HL-60/S4 treated with phorbol 12-myristate 13-acetate at 8.2 ng/mL for 4 days and 3 days (cell line): Measurements from ENCODE around the gene SLPI.

Experiments used
- in situ Hi-C: fragments of 300-500 bp; cut with MboI; formaldehyde crosslinking; loops from 2 replicates; pipeline ENCODE4 v1.15.0; 2022; ENCODE audit warnings: low sequenced_read_pairs

Gene SLPI

DNA sequence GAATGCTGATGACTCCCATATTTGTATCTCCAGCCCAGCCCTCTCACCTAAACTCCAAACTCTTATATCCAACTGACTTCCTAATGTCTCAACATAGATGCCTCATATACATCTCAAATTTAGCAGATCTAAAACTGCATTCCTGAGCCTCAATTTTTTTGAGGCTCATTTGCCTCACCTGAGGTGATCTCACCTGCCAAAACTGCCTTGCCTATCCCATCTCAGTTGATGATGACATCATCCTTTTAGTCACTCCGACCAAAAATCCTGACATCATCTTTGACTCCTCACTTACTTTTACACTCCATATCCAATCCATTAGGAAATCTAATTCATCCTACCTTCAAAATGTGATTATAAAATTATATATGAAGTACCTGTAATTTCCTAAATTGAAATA lies 25.6 kb upstream of the SLPI start:
- in situ Hi-C loops, result no loop called here

GRCh38 chr20:45275338-45275737 lies 21.0 kb upstream of the SLPI start:
- in situ Hi-C loops, result no loop called here

GRCh38 chr20:45269754-45270270 lies 15.4 kb upstream of the SLPI start:
- in situ Hi-C loops, result no loop called here

DNA sequence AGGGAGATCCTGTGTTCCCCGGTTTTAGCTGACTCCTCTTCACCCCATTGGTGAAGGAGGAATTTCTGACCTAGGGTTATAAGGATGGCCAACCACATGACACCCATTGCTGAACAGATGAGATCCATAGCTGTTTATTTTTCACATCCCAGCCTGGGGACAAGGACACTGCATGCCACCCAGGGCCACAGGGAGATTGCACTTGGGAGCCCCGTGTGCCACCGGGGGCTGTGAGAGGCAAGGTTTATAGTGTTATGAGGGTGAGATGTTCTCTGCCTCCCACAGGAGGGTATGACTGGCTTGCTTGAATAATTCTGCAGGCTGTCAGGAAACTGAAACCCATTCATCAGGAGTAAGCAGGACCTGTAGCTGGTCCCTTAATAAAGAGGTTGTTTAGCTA lies 14.7 kb upstream of the SLPI start:
- in situ Hi-C loops, result no loop called here

GRCh38 chr20:45268531-45268930 lies 14.2 kb upstream of the SLPI start:
- in situ Hi-C loops, result no loop called here

GRCh38 chr20:45266977-45267376 lies 12.6 kb upstream of the SLPI start:
- in situ Hi-C loops, result no loop called here

DNA sequence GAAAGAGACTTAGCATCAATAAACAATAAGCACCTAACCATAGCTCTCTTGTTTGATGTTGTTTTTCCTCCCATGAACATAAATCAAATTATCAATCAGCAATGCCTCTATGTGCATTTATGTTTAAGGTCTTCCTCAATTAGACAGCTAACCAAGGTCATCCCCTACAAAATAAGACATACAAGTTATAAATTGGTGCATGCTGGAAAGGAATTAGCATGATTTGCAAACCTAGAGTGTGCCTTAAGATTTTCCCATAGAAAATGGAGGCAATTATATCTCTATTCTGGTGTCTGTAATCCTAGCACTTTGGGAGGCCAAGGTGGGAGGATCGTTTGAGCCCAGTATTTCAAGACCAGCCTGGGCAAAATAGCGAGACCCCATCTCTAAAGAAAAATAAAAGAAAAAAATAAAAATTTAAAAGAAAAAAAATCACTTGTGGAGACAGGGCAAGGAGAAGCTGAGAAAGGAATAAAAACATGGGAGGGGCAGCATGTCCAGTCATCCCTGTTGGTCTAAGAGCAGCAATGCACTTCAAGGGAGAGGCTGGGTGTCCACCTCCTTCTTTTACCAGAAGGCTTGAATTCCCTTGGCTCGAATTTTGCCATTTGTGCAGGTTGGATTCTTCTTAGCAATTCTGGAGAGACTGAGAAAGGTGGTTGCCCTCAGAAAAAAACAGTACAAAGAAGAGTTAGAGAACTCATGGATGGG lies 9.3 kb upstream of the SLPI start:
- in situ Hi-C loops, result no loop called here

DNA sequence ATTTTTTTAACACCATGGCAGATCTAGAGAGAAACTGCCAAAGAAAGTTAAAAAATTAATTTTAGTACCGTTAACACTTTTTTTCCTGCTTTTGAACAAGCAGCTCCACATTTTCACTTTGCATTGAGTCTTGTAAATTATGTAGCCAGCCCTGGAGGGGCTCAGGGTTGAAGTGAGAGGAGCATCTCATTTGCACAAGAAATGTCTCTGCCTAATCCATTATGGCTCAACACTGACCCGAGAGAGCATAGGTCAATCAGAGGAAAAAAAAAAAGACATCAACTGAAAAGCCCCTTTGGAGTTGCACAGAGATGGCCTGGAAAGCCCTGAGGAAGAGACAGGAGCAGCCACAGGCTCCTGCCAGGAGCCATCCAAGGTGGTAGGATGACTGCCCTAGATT lies 4.3 kb upstream of the SLPI start:
- in situ Hi-C loops, result no loop called here

DNA sequence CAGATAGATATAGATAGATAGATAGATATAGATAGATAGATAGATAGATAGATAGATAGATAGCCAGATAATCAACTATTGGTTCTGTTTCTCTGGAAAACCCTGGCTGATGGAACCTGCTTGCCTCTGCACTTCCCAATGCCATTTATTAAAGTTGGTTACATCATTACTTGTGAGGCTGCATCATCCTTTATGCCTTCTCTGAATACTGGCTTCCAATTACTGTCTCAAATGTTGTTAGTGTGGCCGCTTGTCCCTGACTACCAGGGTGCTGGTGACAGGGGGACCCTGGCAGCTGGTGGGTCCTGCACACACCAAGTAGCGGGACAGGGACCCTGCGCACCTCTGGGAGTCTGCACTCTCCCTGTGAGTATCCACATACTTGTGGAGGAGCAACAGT lies 3.9 kb upstream of the SLPI start:
- in situ Hi-C loops, result no loop called here

DNA sequence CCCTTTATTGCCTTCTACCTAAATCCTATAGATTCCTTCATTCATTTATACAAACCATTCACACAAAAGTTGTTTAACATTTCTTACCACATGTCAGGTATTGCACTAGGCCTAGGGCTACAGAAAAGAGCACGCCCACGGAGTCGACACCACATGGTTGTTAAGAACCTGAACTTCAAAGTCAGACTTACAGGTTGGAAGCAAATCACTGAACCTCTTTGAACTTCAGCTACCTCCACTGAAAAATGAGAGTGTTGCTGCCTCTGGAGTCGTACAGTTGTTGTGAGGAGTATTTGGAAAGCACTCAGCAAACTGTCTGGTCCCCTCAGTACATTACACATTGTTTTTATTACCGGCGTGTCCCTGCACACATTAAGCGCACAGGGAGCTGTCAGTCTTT lies 3.3 kb upstream of the SLPI start:
- in situ Hi-C loops, result no loop called here

DNA sequence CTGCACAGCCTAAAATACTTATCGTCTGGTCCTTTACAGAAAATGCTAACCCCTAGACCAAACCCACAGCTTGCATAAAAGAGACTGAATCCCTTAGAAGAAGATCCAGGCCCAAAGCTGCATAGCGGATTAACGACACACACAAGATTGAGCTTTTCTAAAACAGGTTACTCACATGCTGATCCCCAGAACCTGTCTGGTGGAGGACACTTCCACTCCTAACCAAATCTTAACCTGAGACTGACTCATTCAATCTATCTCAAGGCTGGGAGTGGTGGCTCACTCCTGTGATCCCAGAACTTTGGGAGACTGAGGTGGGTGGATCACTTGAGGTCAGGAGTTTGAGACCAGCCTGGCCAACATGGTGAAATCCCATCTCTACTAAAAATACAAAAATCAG lies 2.8 kb upstream of the SLPI start:
- in situ Hi-C loops, result no loop called here

- in situ Hi-C loops, result no loop called here
Measured at GRCh38 chr20:45253261-45253660, 1.1 kb downstream of the SLPI start.

GRCh38 chr20:45251884-45252560 lies 2.3 kb downstream of the SLPI start:
- in situ Hi-C loops, result no loop called here

DNA sequence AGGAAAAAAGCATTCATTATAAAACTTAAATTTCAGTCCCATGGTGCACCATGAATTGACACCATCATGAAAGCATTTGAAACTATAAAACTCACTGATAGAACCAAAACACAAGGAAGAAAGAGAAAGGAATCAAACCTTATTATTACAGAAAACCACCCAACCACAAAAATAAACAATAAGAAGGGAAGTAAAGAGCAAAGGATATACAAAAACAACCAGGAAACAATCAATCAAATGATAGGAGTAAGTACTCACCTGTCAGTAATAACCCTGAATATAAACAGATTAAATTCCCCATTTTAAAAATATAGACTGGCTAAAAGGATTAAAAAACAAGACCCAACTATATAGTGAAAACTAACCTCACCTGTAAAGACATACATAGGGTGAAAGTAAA lies 5.8 kb downstream of the SLPI start:
- in situ Hi-C loops, result no loop called here

GRCh38 chr20:45247865-45248264 lies 6.5 kb downstream of the SLPI start:
- in situ Hi-C loops, result no loop called here

DNA sequence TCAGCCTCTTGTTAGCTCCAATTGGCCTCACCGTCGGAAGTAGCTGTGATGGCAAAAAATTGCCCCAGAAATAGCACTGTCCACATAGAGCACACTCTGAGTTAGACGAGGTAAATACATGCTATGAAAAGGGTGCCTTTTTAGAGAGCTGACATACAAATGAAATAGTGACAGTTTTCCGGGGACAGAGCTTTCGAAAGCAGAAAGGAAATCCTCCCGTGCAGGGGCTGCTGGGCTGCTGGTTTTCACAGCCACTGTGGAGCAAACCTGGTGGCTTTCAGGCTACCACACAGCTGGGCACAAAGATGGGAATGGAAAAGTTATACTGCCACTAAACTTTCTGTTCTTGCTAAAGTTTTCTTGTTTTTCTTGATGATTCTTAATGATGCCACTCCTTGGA lies 8.3 kb downstream of the SLPI start:
- in situ Hi-C loops, result no loop called here

DNA sequence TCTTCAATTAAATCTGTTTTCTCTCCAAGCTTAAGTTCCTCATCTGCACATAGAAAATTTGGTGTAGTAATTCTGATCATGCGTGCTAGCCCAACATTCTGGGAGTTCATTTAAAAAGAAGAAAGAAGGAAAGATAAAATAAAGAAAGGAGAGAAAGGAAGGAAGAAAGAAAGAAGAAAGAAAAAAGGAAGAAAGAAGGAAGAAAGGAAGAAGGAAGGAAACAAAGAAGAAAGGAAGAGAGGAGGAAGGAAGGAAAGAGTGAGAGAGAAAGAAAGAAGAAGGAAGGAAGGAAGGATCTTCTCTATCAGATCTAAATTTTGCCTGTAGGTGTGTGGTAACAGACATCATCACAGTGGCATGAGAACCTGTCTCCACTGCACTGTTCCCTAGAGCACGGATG lies 16.2 kb downstream of the SLPI start:
- in situ Hi-C loops, result no loop called here

DNA sequence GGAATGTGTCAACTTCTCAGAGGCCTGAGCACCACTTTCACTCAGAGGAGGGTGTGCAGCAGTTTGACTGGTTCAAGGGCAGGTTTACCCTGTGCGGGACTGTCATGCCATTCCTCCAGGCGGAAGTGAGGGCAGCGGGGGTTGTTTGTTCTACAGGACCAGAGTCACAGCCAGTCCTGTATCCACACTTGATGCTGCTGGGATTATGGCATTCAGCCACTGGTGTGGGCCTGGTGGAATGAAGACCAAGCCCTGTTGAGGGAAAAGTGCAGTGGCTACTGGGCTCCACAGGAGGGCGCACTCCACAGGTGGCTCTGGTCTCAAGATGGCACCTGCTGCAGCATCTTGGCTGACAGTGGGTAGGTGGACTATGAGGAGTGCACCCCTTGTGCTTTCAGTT lies 18.4 kb downstream of the SLPI start:
- in situ Hi-C loops, result no loop called here

- in situ Hi-C loops, result no loop called here
Measured at GRCh38 chr20:45230631-45231030, 23.7 kb downstream of the SLPI start.

DNA sequence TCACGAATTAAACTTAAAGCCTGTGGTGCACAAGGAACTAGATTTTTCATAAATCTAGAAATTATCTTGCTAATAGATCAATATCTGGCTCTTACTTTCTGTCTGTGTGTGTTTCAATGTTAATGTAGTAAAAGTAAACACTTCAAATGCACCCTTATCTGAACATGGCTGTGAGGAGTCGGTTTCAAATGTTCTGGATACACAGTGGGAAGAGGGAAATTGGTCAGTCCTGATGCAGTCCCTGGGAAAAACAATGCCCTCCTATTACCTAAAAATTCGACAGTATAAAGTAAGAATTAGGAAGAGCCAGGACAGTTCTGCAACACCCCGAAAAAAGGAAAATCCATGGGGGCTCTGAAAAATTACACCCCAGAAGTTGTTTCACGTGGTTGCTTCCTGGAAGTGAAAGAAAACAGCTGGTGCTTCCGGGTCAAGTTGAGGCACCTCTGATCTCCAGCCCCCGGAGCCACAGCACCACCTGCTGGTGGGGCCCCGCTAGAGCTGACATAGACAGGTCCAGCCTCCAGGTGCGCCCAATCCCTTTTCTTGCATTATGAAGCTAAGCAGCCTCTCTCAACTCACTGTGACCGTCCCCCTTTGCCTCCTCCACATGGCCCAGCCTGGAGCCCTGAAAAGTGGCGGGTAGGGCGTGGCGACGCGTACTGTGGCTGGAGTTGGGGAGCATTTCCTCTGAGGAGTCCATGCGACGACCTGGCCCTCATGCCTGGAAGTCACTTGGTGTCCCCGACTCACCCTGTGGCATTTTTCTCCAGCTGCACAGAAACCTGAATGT lies 24.9 kb downstream of the SLPI start:
- in situ Hi-C loops, result no loop called here

GRCh38 chr20:45226287-45226686 lies 28.1 kb downstream of the SLPI start:
- in situ Hi-C loops, result no loop called here

DNA sequence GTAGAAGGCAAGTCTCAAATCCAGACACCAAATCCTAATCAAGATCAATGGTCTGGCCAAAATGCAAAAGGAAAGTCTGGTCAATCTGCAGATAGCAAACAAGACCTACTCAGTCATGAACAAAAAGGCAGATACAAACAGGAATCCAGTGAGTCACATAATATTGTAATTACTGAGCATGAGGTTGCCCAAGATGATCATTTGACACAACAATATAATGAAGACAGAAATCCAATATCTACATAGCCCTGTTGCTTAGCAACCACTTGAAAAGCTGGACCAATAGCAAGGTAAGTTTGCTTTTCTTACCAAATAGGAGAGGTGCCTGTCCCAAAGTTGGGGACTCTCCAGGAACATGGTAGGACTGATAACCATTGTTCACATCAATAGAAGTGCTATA lies 31.2 kb downstream of the SLPI start:
- in situ Hi-C loops, result no loop called here
